GM18520 (cell line): ENCODE results near the gene RAMAC.
"Not testable (repeated sequence)": the region's sequence is repeated elsewhere in the genome, so short reads cannot be mapped to it uniquely, and the experiment has no call there.

ENCODE experiments used
- ATAC-seq: cut with Tn5 transposase; IDR thresholded peaks from one replicate; pipeline ENCODE4 v1.9.1; 2021; ENCODE audit not compliant: unreplicated experiment

The RAMAC gene

DNA sequence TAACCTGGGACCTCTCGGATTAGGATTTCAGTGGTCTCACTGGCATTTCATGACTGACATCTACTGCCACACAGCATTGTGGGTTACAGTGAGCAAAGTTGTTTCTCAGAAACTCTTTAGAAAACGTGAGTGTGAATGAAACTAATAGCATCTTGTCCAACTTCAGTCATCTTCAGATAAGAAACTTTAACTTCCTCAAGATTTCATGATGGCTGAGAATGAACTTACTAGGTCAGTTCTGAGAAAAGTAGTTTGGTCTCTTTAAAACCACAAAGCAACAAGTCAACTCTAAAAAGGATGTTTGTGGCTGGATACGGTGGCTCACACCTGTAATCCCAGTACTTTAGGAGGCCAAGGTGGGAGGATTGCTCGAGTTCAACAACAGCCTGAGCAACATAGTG lies 19.3 kb upstream of the RAMAC start:
- ATAC-seq: peak; percentile 91

DNA sequence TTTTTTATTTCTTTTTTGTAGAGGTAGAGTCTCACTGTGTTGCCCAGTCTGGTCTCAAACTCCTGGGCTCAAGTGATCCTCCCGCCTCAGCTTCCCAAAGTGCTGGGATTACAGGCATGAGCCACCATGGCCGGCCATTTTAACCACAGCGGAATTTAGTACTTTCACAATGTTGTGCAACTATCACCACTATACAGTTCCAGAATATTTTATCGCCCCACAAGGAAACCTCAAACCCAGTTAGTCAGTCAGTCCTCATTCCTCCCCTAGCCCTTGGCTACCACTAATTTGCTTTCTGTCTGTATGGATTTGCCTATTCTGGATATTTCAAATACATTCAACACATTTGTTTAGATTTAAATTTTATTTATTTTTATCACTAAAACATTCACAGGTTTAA lies 17.9 kb upstream of the RAMAC start:
- no peak for ATAC-seq

DNA sequence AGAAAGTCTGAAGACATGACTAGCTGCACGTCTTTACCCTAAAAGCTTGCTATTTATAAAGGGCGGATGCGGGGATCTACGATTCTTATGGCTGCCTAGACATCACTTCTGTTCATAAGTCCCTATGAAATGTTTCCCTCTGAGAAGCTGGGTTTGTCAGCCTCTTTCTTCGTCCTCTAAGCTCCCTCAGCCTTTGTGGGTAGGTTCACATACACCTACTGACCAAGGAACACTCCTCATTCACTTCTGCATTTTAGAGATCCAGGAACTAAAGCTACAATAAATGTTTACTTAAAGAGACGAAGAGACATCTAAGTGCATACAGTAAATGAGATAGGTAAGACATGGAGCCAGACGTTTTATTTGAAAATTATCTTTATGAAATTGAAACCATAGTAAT lies 16.7 kb upstream of the RAMAC start:
- no peak for ATAC-seq

DNA sequence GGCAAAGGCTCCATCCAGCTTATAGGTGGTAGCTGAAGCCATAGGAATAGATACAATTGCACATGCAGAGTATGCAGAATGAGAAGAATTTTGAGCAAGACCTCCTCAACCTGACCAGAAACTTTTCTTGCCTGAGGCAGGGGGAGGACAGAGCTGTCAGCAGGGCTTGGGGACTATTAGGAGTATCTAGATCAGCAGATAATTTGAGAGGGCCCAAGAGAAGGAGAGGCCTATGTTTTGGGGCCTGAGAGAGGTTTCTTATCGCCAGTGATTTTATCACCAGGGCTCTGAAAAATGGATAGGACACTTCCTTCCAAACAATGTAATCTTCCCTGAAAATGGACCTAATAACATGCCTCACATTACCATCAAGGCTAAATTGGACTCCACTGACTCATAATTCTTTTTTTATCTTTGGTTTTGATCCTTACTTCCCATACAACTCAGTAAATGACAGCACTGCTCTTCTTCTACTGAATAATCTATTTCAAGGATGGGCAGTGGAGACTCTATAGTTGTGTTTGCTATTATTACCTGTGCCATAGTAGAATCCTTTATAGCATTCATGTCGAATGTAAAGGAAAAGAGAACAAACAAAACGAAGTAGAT lies 15.8 kb upstream of the RAMAC start:
- ATAC-seq: no peak

DNA sequence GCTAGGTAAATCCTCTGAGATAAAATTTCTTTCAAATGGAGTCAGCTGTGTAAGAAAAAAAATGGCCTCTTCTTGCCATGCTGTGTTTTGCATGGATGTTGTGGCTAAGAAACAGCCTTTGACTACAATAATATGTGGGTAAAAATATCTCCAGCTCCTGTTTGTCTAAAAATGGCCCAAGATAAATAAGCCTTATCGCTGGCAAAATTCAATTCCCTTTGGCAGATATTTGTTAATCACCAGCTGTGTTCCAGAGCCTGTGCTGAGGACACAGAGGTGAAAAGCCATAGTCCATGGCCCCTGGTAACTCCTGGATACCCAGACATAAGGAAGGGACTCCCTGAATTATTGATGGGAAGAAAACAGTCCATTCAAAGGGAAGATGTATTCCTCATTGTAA lies 15.3 kb upstream of the RAMAC start:
- no peak for ATAC-seq

DNA sequence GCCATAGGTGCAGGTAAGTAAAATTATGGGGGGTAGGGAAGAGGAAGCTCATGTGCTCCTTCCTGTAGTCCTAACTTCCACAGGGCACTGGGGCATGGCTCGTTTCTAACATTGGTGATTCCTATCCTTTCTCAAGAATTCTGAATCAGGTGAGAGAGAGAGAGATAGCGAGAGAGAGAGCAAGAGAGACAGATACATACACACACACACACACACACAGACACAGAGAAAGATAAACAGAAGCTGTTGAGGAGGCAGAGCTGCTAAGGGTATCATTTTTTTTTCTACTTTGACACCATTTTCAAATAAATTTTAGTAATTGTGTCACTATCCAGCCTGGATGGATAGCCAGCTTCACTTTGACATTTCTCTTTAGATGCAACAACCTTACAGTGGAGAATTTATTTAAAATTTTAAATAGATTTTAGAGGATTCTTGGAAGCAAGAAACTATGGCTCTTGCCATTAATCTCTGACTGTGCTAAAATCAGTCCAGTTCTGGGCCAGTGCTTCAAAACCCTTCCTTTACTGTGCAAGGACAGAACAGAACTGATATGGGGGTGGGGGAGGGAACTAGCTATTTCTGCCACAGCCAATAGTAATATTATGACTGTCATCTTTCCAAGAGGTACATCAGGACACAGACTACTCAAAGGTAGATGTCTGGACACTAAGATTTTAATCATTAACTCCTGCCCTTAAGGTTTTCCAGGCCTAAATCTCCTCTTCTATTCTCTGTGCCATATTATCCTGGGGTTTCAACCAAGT lies 14.6 kb upstream of the RAMAC start:
- ATAC-seq: no peak

DNA sequence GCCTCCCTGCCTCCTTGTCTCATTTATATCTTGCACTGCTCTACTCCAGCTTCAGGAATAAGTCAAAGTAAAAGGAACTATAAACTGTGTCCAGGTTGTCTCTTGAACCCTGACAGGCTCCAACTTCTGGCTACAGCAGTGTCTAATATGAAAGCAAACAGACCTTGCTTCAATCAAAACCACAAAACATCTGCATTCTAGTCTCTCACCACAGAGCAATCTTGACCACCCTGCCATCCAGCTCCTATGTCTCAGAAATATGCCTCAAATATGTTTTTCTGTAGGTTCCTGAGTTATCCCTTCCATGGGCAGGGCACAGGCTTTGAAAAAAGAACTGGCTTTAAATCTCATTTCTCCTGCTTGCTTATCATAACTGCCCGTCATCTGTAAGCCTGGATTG lies 13.0 kb upstream of the RAMAC start:
- no peak for ATAC-seq

DNA sequence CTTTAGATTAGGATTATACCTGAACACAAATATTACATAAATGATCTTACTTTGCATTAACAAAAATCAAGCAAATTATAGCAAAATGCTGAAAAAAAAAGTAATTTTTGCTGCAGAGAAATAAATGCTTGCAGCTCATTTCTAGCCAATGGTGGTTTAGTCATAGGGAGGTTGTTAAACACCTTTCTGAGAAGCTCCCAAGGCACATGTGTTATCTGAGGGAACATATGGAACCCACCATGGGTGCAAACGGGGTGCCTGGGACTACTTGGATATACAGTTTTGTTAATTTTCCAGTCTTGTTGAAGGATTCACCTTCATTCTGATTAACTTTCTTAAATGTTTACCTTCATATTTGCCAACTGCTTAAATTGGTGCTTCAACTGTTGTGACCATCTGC lies 8.9 kb upstream of the RAMAC start:
- ATAC-seq: no peak

DNA sequence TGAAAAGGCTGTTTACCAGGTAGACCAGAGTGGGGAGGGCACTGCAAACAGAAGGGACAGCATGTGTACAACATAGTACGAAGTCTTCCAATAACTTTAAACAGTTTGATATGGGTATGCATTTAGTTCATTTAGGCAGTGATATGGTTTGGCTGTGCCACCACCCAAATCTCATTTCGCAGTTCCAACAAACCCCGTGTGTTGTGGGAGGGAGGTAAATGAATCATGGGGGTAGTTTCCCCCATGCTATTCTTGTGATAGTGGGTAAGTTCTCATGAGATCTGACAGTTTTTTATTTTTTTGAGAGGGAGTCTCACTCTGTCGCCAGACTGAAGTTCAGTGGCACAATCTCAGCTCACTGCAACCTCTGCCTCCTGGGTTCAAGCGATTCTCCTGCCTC lies 7.6 kb upstream of the RAMAC start:
- no peak for ATAC-seq

DNA sequence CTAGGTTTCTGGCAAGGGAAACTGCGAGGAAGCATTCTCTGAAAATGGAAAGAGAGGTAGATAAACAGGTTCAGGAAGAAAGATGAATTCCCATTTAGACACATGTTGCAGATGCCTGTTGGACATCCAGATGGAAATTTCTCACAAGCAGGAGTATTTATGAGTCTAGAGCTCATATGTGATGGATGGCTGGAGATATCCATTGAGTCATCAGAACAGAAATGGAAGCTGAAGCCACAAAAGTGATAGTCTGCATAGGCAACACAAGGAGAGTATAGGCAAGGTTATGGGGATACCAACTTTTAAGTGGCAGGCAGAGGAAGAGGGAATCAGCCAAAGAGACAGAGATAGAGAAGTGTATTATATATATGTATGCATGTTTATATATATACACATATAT lies 6.3 kb upstream of the RAMAC start:
- no peak for ATAC-seq

DNA sequence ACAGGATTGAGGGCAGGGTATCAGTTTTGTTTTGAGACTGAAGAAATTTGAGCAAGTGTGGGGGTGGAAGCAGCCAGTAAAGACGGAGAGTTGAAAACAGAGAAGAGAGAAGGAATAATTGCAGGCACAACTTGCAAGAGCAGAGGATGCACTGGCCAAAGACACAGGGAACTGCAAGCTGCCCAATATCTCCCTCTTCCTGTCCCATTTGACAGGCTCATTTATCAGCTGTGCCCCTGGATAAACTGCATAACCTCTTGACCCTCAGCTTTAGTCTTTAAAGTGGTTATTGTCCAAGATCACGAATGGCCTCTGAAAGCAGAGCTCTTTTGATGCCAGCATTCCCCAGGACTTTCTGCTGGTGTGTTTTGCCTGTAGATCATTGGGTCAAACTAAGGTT lies 5.0 kb upstream of the RAMAC start:
- ATAC-seq: no peak

DNA sequence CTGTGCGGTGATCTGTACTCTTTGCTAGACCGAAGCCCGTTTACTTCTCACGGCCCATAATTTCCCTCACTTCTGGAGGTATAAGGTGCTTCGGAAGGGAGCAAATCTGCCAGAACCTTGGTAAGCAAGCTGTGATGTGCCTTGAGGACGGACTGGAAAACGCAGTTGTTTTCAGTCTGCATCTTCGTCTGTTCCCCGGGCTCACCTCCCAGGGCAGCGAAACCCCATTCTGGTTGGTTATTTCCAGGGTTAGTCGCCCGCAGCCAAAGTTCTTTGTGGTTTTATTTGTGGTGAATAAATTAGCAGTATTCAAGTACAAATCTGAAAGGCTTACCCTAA lies 401 bp downstream of the RAMAC start:
- no peak for ATAC-seq

DNA sequence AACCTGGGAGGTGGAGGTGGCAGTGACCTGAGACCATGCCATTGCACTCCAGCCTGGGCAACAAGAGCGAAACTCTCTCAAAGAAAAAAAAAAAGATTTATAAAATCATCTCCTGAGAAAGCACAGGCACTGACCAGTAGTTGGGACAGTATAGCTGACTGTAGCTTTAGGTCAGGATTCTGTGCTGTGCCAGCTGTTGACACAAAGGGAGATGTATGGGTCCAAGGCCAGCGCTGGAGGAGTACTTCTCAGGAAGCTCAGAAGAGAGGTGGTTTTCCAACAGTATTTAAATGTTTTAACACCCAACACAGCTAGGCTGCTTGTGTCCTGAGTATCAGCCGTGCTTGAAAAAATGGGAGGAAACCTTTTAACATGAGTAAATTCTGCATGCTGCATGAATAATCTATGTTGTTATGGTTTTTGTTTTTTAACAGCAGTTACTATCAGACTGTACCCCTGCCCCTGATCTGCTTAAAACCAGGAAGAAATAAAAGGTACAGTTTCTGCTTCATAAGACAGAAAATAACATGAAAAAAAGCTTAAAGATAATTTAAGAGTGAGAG lies 6.5 kb downstream of the RAMAC start:
- ATAC-seq: no peak

DNA sequence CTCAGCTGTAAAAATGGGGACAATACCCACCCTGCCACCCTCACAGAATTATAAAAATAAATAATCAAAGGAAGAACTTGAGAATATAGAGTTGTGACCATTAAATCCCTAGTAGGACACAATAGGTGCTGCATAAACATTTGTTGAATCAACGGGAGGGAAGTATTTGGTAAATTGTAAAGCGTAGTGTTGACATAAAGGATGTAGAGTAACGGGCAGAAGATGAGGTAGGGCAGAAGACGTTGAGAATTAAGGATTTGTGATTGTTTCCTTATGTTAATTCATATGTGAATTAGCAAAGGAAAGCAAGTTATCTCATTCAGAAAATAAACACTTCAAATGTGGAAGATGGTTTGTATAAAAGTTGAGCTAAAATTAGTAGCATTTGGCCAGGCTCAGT lies 7.1 kb downstream of the RAMAC start:
- ATAC-seq: no peak

DNA sequence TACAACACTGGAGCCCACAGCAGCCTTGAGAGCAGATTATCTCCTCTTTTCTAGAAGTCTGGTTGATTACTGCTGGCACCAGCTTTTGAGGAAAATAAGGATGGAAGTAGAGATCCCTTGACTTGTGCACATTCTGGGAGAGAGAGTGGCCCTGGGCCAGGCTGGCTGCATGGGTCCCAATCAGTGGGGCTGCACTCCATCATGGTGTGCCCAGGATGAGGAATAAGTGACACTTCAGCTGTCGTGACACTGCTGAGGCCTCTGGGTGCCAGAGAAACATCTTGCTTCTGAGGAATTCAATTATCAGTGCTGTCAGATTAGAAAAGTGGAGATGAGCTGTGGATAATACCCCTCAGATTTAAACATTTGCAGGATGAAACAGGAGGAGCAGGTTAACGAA lies 9.1 kb downstream of the RAMAC start:
- ATAC-seq: no peak

DNA sequence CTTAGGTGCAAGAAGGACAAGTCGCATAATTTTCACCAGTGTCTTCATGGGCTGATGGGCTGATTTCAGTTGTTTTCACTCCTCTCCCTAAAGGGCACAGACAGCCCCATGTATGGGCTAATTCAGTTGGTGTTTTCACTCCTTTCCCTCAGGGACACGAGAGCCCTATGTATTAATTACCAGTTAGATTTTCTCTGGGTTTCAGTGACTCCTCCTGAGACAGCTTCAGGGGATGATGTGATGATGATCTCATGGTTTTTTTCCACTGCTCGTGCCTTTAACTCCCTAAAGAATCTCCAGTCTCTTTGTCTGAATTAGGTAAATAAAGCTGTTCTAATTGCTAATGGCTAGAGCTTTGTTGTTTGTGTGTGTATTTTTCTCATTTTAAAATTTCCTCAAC lies 9.9 kb downstream of the RAMAC start:
- ATAC-seq: no peak

DNA sequence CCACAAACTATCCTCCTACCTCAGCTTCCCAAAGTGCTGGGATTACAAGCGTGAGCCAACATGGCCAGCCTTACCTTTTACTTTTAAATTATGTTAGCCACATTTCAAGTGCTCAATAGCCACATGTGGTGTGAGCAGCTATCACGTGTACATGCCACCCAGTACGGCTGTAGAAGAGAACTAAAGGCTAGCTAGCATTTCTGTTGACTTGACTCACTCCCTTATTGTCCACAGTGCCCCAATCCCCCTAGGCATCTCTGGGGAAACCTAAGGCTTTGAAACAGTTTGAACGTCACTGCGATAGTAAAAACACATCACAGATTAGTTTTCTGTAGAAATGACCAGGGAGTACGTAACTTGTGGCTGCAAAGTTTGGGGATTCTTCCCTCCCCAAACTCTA lies 13.4 kb downstream of the RAMAC start:
- ATAC-seq: no peak

DNA sequence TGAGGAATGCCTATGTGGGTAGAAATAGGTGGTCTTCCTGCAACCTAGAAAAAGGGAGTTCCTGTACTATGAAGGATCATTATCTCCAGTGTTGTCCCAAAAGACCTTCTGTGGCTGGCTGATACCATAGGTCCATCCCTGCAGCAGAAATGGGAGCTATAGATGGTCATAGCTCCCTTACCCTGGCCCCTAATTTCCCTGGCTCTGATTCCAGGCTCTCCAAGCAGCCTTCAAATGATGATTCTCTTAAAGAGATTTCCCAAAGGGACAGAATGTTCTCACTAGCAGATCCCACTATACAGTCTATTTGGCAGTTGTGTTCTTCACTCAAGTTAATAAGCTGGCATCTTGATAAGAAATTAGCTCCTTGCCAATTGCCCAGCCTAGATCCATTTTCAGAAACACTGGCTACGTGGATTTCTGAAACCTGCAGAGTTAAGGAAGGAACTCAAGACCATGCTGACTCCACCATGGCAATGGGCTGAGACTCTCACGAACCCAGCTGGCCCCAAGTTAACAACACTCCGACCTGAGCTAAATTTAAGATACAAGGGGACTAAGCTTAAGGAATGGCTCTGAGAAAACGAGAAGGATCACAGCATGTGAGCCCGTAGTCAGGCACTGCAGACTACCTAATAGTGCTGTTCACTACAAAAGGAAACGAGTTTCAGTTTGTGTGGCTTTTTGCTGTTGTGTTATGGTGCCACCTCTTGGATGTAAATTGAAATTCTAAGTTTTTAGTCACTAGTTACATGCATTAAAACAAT lies 14.1 kb downstream of the RAMAC start:
- ATAC-seq: no peak

DNA sequence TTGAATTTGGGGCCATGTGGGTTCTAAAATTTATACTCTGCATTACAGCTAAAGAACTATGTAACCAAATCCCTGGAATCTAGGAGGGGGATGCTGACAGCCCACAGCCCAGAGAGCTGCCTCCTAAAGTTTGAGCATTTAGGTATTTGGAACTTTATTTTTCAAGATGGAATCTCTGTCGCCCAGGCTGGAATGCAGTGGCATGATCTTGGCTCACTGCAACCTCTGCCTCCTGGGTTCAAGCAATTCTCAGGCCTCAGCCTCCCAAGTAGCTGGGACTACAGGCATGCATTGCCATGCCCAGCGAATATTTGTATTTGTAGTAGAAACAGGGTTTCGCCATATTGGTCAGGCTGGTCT lies 14.6 kb downstream of the RAMAC start:
- ATAC-seq: not testable (repeated sequence)

DNA sequence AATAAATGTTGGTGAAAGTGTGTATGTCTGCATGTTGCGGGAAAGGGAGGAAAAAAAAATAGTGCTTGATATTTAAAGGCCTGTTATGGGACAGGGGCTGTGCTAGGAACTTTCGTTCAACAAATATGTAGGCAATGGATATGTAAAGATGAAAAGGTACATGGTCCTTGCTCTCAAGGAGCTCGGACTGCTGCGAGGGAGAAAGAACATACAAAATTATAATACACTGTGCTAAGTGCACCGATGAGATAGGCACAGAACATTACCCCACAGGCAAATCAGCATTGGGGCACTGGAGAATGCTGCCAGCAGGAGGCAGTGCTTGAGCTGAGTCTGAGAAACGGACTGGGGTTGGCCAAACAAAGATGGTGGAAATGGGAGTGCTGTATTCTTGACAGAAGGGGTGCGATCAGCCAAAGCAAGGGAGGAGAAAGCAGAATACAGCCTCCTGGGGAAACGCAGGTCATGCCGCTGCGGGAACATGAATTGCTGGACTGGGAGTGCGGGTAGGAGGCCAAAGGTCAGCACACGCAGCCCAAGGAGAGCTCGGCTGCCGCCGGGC lies 24.8 kb downstream of the RAMAC start:
- ATAC-seq: peak; percentile 45

DNA sequence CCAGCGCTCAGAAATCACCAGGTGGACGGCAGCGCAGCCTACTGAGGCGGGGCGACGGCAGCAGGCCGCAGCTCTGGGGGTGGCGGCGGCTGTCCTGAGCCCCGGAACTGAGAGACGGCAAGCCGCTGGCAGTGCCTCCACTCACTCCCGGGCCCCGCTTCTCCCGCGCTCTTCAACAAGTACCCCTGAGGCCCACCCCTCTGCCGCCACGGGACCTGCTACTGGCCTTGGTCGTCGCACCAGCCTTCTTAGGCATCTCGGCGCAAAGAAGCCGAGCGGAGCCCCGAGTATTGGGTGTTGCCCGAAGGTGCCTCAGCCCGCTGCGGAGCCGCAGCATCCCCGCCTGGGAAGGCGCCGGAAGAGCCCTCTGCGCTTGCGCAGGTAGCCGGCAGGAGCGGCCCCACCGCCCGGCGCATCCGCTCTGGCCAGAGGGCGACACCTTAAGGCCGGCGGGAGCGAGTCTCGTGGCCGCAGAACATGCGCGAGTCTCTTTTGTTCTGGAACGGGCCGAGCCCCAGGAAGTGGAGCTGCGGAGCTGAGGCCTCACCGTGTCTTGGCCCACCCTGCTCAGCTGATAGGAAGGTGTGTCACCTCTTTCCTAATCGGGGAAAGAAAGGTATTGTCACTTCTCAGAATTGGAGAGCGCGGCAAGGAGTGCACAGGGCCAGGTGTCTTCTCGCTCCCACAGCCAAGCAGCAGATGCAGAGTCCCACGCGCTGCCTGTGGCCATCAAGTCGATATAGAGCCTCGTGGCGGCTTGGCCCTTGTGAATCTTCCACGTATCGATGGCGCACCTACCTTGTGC lies 25.5 kb downstream of the RAMAC start, which contains the start of gene C15orf40:
Gene C15orf40 (minus strand): TSS at position 369 of the 805 bp plus-strand sequence. CDS start 32 bp downstream, at position 337.
- peak; percentile 77 for ATAC-seq
